Body of pancreas (tissue), 4 donors: ENCODE measurements around the gene ST6GALNAC3.

Experiments used
- CTCF ChIP-seq, 7 experiments: fragments of 450-650 bp in 4 of 7; fragments of 200-600 bp in 3 of 7; sonication (generic) in 3 of 7; IDR thresholded peaks; one replicate each; pipeline ENCODE4 v1.5.1; 2016 to 2019; ENCODE audit warnings: antibody characterized with exemption in 7 of 7
- POLR2A ChIP-seq, 3 donors: fragments of 450-650 bp; IDR thresholded peaks; one replicate each; pipeline ENCODE4 v1.6.1; 2016; ENCODE audit warnings: antibody characterized with exemption in 3 of 3, mild to moderate bottlenecking in 2 of 3

GRCh38 chr1:76128096-76128495 lies 53.5 kb downstream of the ST6GALNAC3 start:
- TF ChIP-seq CTCF (IDR thresholded peaks at IDR 0.05) (no peak), POLR2A (IDR thresholded peaks at IDR 0.05) (no peak)
